ENCODE measurements around the gene GALT. TPM values are rescaled to one million over a fixed set of nuclear protein-coding genes. Genes with fewer than 3 reads are reported as not detected.

The GALT gene
- total RNA-seq, 4 donors from 2014 or later: 38.5 to 75.3 (median 63.7) TPM

DNA sequence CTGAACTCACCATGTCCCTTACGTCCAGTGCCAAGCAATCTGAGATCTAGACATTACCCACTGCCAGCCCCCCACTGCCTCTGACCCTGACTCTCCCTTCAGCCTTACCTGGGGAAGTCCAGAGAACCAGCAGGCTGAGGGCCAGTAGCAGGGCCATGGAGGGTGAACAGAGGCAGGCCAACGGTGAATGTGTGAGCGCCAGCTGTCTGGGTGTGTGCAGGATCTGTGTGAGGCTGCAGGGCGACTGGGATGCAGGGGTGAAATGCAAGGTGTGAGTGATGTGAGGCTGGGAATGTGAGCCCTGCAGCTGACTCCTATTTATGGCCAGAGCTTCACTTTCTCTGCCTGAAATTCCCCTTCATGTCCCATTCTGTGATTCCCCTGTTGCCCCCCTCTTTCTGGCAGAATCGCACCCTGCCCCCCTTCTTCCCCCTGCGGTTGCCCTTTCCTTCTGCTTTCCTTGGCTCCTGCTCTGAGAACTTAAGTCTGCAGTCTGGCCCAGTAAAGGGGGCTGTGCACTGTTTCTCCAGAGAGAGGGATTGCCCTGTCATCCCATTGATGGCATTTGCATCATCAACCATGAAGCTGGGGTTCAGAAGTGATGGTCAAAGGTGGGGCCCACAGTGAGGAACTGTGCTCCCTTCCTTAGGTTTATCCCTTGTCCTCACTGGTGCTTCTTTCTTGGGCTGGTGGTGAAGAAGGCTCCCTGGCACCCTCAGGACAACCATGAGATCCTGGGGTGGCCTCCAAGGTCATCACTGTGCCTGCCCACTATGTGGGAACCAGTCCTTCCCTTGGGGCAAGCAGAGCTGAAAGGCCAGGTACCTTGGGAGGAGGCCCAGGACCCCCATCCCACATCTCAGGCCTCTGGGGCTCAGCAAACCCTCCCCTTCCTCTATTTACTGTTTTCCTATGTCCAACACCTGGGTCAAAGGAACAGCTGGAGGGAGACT, 44.8 kb downstream of the GALT start, which contains the start of gene CCL19:
CCL19 (minus strand) TSS at position 294 of the 953 bp plus-strand sequence; CDS start at position 157, 137 bp downstream.
- Histone ChIP-seq H3K4me1 (peaks cover 0 to 33% (median 0%) of the 10 kb centered on the region in 4 donors), H3K36me3 (no peaks in the 10 kb centered on the region), H3K27ac (no peak within 1 kb of the TSS), H3K27me3 (no peaks in the 10 kb centered on the region), H3K9me3 (no peaks in the 10 kb centered on the region), H3K4me3 (no peak within 1 kb of the TSS)
- DNase-seq (ENCODE audit: low spot score in 2 of 2): no peak
- TF ChIP-seq EP300 (IDR thresholded peaks at IDR 0.05): no peak
- no peak for TF ChIP-seq CTCF (IDR thresholded peaks at IDR 0.05)
- TF ChIP-seq POLR2A (IDR thresholded peaks at IDR 0.05): no peak
- WGBS, 2 donors: 31 to 33% methylated on average over 6 of the region's 6 CpGs

- peaks cover 0 to 26% (median 0%) of the 10 kb centered on the region in 4 donors for H3K4me1 ChIP-seq
- no peak for DNase-seq (ENCODE audit: low spot score in 2 of 2)
- no peak overlapping the region for H3K27ac ChIP-seq
- no peaks in the 10 kb centered on the region for H3K9me3 ChIP-seq
- TF ChIP-seq EP300 (IDR thresholded peaks at IDR 0.05): no peak
- TF ChIP-seq POLR2A (IDR thresholded peaks at IDR 0.05): no peak
- no peak for TF ChIP-seq CTCF (IDR thresholded peaks at IDR 0.05)
- no peak overlapping the region for H3K4me3 ChIP-seq
- no peaks in the 10 kb centered on the region for H3K27me3 ChIP-seq
- H3K36me3 ChIP-seq: no peaks in the 10 kb centered on the region
- 86 to 87% methylated on average over 5 of the region's 5 CpGs for WGBS, 2 donors
Observed at GRCh38 chr9:34691936-34692315, 45.5 kb downstream of the GALT start.

DNA sequence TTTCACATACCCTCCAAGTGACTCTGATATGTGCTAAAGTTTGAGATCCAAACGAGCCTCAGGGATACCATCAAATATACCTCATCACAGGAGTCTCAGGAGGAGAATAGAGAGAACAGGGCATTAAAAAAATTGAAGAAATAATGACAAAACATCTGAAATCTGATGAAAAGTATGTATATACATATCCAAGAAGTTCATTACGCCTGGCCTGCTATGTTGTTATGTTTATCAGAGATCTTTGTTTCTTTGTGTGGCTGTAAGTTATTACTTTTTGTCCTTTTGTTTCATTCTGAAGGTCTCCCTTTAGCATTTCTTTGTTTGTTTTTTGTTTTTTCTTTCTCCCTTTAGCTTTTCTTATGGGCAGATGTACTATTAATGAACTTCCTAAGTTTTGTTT, 47.1 kb downstream of the GALT start:
- WGBS, 2 donors: 77 to 92% methylated on average over 2 of the region's 2 CpGs
- TF ChIP-seq CTCF (IDR thresholded peaks at IDR 0.05): no peak
- no peak for TF ChIP-seq POLR2A (IDR thresholded peaks at IDR 0.05)
- TF ChIP-seq EP300 (IDR thresholded peaks at IDR 0.05): no peak
- H3K4me3 ChIP-seq: no peak overlapping the region
- no peak overlapping the region for H3K27ac ChIP-seq
- peaks cover 0 to 15% (median 0%) of the 10 kb centered on the region in 4 donors for H3K4me1 ChIP-seq
- no peak for DNase-seq (ENCODE audit: low spot score in 2 of 2)
- no peaks in the 10 kb centered on the region for H3K36me3 ChIP-seq
- H3K27me3 ChIP-seq: no peaks in the 10 kb centered on the region
- H3K9me3 ChIP-seq: no peaks in the 10 kb centered on the region

GRCh38 chr9:34694811-34695210, 48.3 kb downstream of the GALT start:
- H3K4me1 ChIP-seq: peaks cover 0 to 13% (median 0%) of the 10 kb centered on the region in 4 donors
- H3K36me3 ChIP-seq: no peaks in the 10 kb centered on the region
- no peak overlapping the region for H3K27ac ChIP-seq
- no peaks in the 10 kb centered on the region for H3K9me3 ChIP-seq
- no peak for DNase-seq (ENCODE audit: low spot score in 2 of 2)
- no peaks in the 10 kb centered on the region for H3K27me3 ChIP-seq
- TF ChIP-seq EP300 (IDR thresholded peaks at IDR 0.05) (no peak), POLR2A (IDR thresholded peaks at IDR 0.05) (no peak), CTCF (IDR thresholded peaks at IDR 0.05) (no peak)
- H3K4me3 ChIP-seq: no peak overlapping the region

Small RNA genes within 50 kb of the gene (small RNA-seq; reads per million reads assigned to genes)
- not detected for gene CCL27

Other genes with a start within 250 kb of the GALT start
- 10 to 100 TPM in 3 of 4 donors, 1 to 10 TPM in 1; 8.5 to 15.6 (median 13.6) TPM for gene FAM219A, start 188.1 kb upstream of the GALT start, total RNA-seq
- gene DNAI1, start 187.9 kb upstream of the GALT start, total RNA-seq: 1 to 10 TPM in 1 of 4 donors, under 1 TPM in 2, not detected in 1; 0.42 to 3.9 (median 0.66) TPM
- 10 to 100 TPM in 3 of 4 donors, 1 to 10 TPM in 1; 2.7 to 22.1 (median 16.3) TPM for gene ENHO, start 123.7 kb upstream of the GALT start, total RNA-seq
- gene CNTFR, start 57.0 kb upstream of the GALT start, total RNA-seq: 10 to 100 TPM; 19.8 to 40.9 (median 34.7) TPM
- gene RPP25L, start 34.6 kb upstream of the GALT start, total RNA-seq: 10 to 100 TPM; 31.4 to 45.9 (median 45.4) TPM
- gene DCTN3, start 26.2 kb upstream of the GALT start, total RNA-seq: 10 to 100 TPM; 64.7 to 87.5 (median 73.7) TPM
- gene ARID3C, start 17.6 kb upstream of the GALT start, total RNA-seq: 1 to 10 TPM in 2 of 4 donors, under 1 TPM in 2; 0.30 to 2.1 (median 1.3) TPM
- 100 to 1,000 TPM in 2 of 4 donors, 10 to 100 TPM in 2; 92.6 to 128 (median 107) TPM for gene SIGMAR1, start 8.9 kb upstream of the GALT start, total RNA-seq
- gene IL11RA, start 5.5 kb downstream of the GALT start, total RNA-seq: 10 to 100 TPM; 27.3 to 48.8 (median 39.6) TPM
- 10 to 100 TPM in 1 of 4 donors, not detected in 3; 45.1 TPM for gene CCL27, start 16.0 kb downstream of the GALT start, total RNA-seq
- gene CCL19, start 44.6 kb downstream of the GALT start, total RNA-seq: not detected
- 10 to 100 TPM in 1 of 4 donors, 1 to 10 TPM in 3; 4.6 to 14.0 (median 8.6) TPM for gene CCL21, start 63.5 kb downstream of the GALT start, total RNA-seq